ENCODE results near the gene FCMR.

Gene FCMR

DNA sequence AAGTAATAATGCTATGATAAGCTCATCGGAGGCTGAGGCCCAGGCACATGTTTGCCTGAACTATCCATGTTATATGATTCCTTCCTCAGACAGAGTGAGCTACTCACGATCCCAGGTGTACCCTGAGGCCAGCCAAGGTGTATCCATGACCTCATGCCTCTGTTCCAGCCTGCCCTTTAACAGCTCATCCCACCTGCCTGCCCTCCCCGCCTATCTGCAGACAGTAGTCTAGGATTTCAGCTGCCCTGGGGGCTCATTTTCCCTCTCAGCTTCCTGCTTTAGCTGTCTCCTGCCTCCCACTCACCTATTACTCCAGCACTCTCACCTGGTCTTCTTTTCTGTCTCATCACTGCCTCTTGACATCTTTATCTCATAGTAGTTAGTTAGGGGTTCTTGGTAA lies 26.4 kb downstream of the FCMR start:
- Histone ChIP-seq H3K4me1 (ENCODE audit: insufficient read depth, low read length) (peaks cover 5% of the 10 kb centered on the region), H3K27ac (ENCODE audit: low read length) (no peak overlapping the region)

GRCh38 chr1:206893380-206893779 lies 28.4 kb downstream of the FCMR start:
- Histone ChIP-seq H3K27me3 (ENCODE audit: insufficient read depth, low read length) (no peaks in the 10 kb centered on the region), H3K36me3 (ENCODE audit: insufficient read depth, low read depth, low read length) (no peaks in the 10 kb centered on the region), H3K9me3 (ENCODE audit: insufficient read depth, low read depth, low read length) (no peaks in the 10 kb centered on the region), H3K9ac (ENCODE audit: low read depth, low read length) (no peak overlapping the region), H3K4me3 (ENCODE audit: low read length) (no peak overlapping the region), H3K27ac (ENCODE audit: low read length) (no peak overlapping the region), H3K4me1 (ENCODE audit: insufficient read depth, low read length) (peaks cover 8% of the 10 kb centered on the region)

More for the DNA sequence above, 26.4 kb downstream of the FCMR start:
- no peak overlapping the region for H3K9ac ChIP-seq (ENCODE audit: low read depth, low read length)
- no peaks in the 10 kb centered on the region for H3K27me3 ChIP-seq (ENCODE audit: insufficient read depth, low read length)
- H3K9me3 ChIP-seq (ENCODE audit: insufficient read depth, low read depth, low read length), result no peaks in the 10 kb centered on the region
- H3K4me3 ChIP-seq (ENCODE audit: low read length), result no peak overlapping the region
- H3K36me3 ChIP-seq (ENCODE audit: insufficient read depth, low read depth, low read length), result no peaks in the 10 kb centered on the region

GRCh38 chr1:206892351-206892984 lies 29.3 kb downstream of the FCMR start:
- Histone ChIP-seq H3K36me3 (ENCODE audit: insufficient read depth, low read depth, low read length) (no peaks in the 10 kb centered on the region), H3K4me3 (ENCODE audit: low read length) (no peak overlapping the region), H3K9ac (ENCODE audit: low read depth, low read length) (no peak overlapping the region), H3K9me3 (ENCODE audit: insufficient read depth, low read depth, low read length) (no peaks in the 10 kb centered on the region), H3K4me1 (ENCODE audit: insufficient read depth, low read length) (peaks cover 8% of the 10 kb centered on the region), H3K27ac (ENCODE audit: low read length) (no peak overlapping the region), H3K27me3 (ENCODE audit: insufficient read depth, low read length) (no peaks in the 10 kb centered on the region)

DNA sequence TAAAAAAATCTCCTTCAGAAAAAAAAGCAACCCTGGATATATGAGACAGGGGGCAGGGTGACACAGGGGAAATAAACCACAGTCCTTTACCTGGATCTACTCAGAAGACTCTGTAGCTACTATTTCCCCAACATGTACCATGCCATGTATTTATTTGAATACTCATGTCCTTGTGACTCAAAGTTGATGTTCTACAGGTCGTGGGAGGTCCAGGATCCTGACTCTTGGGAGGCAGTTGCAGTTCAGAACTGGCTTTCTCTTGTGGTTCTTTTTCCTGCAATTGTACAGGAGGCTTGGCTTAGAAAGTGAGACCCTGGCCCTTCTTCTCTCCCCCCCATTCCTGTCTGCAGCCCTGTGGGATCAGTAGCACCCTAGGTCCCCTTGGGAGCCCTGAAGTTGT lies 30.3 kb downstream of the FCMR start:
- Histone ChIP-seq H3K27ac (ENCODE audit: low read length) (no peak overlapping the region), H3K4me1 (ENCODE audit: insufficient read depth, low read length) (peaks cover 8% of the 10 kb centered on the region), H3K4me3 (ENCODE audit: low read length) (no peak overlapping the region), H3K36me3 (ENCODE audit: insufficient read depth, low read depth, low read length) (no peaks in the 10 kb centered on the region), H3K9me3 (ENCODE audit: insufficient read depth, low read depth, low read length) (no peaks in the 10 kb centered on the region), H3K9ac (ENCODE audit: low read depth, low read length) (no peak overlapping the region), H3K27me3 (ENCODE audit: insufficient read depth, low read length) (no peaks in the 10 kb centered on the region)

GRCh38 chr1:206890125-206891060 lies 31.3 kb downstream of the FCMR start:
- H3K9ac ChIP-seq (ENCODE audit: low read depth, low read length), result no peak overlapping the region
- H3K4me3 ChIP-seq (ENCODE audit: low read length), result no peak overlapping the region
- no peaks in the 10 kb centered on the region for H3K9me3 ChIP-seq (ENCODE audit: insufficient read depth, low read depth, low read length)
- H3K27ac ChIP-seq (ENCODE audit: low read length), result no peak overlapping the region
- peaks cover 8% of the 10 kb centered on the region for H3K4me1 ChIP-seq (ENCODE audit: insufficient read depth, low read length)
- H3K27me3 ChIP-seq (ENCODE audit: insufficient read depth, low read length), result no peaks in the 10 kb centered on the region
- no peaks in the 10 kb centered on the region for H3K36me3 ChIP-seq (ENCODE audit: insufficient read depth, low read depth, low read length)

- Histone ChIP-seq H3K4me3 (ENCODE audit: low read length) (no peak overlapping the region), H3K27me3 (ENCODE audit: insufficient read depth, low read length) (no peaks in the 10 kb centered on the region), H3K27ac (ENCODE audit: low read length) (no peak overlapping the region), H3K4me1 (ENCODE audit: insufficient read depth, low read length) (peaks cover 8% of the 10 kb centered on the region), H3K9ac (ENCODE audit: low read depth, low read length) (no peak overlapping the region), H3K9me3 (ENCODE audit: insufficient read depth, low read depth, low read length) (no peaks in the 10 kb centered on the region), H3K36me3 (ENCODE audit: insufficient read depth, low read depth, low read length) (no peaks in the 10 kb centered on the region)
Observed at GRCh38 chr1:206887701-206888100, 34.0 kb downstream of the FCMR start.

DNA sequence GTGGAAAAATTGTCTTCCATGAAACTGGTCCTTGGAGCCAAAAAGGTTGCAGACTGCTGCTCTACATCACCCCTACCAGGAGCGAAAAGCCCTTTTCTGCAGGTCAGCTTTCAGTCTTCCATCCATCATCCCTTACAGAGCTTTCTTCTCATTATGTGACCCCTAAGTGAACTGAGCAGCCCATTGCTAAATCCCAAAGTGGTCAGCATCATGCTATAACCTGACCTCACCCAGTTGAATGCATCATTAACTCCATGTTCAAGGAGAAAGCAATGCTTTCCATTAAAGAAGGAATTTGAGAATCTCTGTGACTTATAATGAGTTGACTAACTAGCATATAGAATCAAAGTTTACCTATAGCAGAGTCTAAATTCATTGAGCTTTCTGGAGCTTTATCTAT lies 34.9 kb downstream of the FCMR start:
- Histone ChIP-seq H3K4me3 (ENCODE audit: low read length) (no peak overlapping the region), H3K27me3 (ENCODE audit: insufficient read depth, low read length) (no peaks in the 10 kb centered on the region), H3K36me3 (ENCODE audit: insufficient read depth, low read depth, low read length) (no peaks in the 10 kb centered on the region), H3K27ac (ENCODE audit: low read length) (no peak overlapping the region), H3K9me3 (ENCODE audit: insufficient read depth, low read depth, low read length) (no peaks in the 10 kb centered on the region), H3K4me1 (ENCODE audit: insufficient read depth, low read length) (peaks cover 8% of the 10 kb centered on the region), H3K9ac (ENCODE audit: low read depth, low read length) (no peak overlapping the region)

DNA sequence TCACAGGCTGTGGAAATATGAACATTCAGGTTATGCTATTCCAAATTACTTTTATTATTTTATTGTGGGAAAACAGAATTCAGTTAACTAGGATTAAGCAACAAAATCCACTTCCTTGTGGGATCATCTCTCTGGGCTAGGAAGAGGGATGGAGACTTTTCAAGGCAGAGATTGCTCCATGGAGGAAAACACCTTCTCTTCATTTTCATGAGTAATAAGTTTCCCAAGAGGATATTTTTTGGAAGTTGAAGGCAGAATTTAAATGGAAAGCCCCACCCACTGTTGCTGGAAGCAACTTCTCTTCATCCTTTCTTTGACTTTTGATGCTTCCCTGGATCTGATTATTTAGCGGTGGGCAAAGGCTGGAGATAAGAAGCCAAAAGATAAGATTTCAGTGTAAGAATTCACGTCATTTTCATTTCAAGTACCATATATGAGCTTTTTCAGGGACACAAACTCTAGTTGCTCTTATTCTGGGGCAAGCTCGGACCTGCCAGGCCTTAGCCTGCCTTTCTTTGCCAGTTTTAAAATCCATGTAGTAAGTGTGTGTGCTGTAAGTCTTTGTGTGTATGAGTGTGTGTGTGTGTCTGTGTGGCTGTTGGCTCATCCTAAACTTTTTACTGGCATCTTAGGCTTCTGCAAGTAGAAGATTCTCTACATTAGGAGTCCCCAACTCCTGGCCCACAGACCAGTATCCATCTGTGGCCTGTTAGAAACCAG lies 36.2 kb downstream of the FCMR start:
- H3K27me3 ChIP-seq (ENCODE audit: insufficient read depth, low read length), result no peaks in the 10 kb centered on the region
- H3K27ac ChIP-seq (ENCODE audit: low read length), result no peak overlapping the region
- H3K4me3 ChIP-seq (ENCODE audit: low read length), result no peak overlapping the region
- no peaks in the 10 kb centered on the region for H3K36me3 ChIP-seq (ENCODE audit: insufficient read depth, low read depth, low read length)
- H3K4me1 ChIP-seq (ENCODE audit: insufficient read depth, low read length), result peaks cover 5% of the 10 kb centered on the region
- H3K9ac ChIP-seq (ENCODE audit: low read depth, low read length), result no peak overlapping the region
- no peaks in the 10 kb centered on the region for H3K9me3 ChIP-seq (ENCODE audit: insufficient read depth, low read depth, low read length)

GRCh38 chr1:206883876-206884275 lies 37.9 kb downstream of the FCMR start:
- no peaks in the 10 kb centered on the region for H3K27me3 ChIP-seq (ENCODE audit: insufficient read depth, low read length)
- H3K27ac ChIP-seq (ENCODE audit: low read length), result no peak overlapping the region
- no peaks in the 10 kb centered on the region; the same call in 1 of the 2 replicates for H3K9me3 ChIP-seq (ENCODE audit: insufficient read depth, low read depth, low read length)
- no peaks in the 10 kb centered on the region for H3K36me3 ChIP-seq (ENCODE audit: insufficient read depth, low read depth, low read length)
- H3K4me3 ChIP-seq (ENCODE audit: low read length), result no peak overlapping the region
- no peak overlapping the region for H3K9ac ChIP-seq (ENCODE audit: low read depth, low read length)
- no peaks in the 10 kb centered on the region for H3K4me1 ChIP-seq (ENCODE audit: insufficient read depth, low read length)

- H3K4me3 ChIP-seq (ENCODE audit: low read length), result no peak overlapping the region
Observed at GRCh38 chr1:206883160-206883559, 38.6 kb downstream of the FCMR start.

DNA sequence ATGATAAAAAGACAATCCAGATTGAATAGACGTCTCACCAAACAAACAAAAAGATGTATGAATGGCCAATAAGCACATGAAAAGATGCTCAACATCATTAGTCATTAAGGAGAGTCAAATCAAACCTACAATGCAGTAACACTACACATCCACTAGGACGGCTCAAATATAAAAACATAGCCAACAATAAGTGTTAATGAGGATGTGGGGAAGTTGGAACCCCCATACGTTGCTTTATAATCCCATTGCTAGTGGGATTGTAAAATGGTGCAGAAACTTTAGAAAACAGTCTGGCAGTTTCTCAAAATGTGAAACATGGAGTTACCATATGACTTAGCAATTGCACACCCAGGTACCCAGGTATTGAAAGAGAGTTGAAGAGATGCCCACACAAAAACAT lies 39.2 kb downstream of the FCMR start:
- Histone ChIP-seq H3K9me3 (ENCODE audit: insufficient read depth, low read depth, low read length) (peaks cover 10% of the 10 kb centered on the region), H3K4me1 (ENCODE audit: insufficient read depth, low read length) (no peaks in the 10 kb centered on the region), H3K27ac (ENCODE audit: low read length) (no peak overlapping the region), H3K9ac (ENCODE audit: low read depth, low read length) (no peak overlapping the region), H3K4me3 (ENCODE audit: low read length) (no peak overlapping the region), H3K27me3 (ENCODE audit: insufficient read depth, low read length) (no peaks in the 10 kb centered on the region), H3K36me3 (ENCODE audit: insufficient read depth, low read depth, low read length) (no peaks in the 10 kb centered on the region)

More at GRCh38 chr1:206883160-206883559, 38.6 kb downstream of the FCMR start:
- H3K4me1 ChIP-seq (ENCODE audit: insufficient read depth, low read length), result no peaks in the 10 kb centered on the region
- no peak overlapping the region for H3K27ac ChIP-seq (ENCODE audit: low read length)
- no peak overlapping the region for H3K9ac ChIP-seq (ENCODE audit: low read depth, low read length)
- no peaks in the 10 kb centered on the region for H3K27me3 ChIP-seq (ENCODE audit: insufficient read depth, low read length)
- H3K36me3 ChIP-seq (ENCODE audit: insufficient read depth, low read depth, low read length), result no peaks in the 10 kb centered on the region
- H3K9me3 ChIP-seq (ENCODE audit: insufficient read depth, low read depth, low read length), result peaks cover 4% of the 10 kb centered on the region

Measured in iPS-20b (cell line).